Large intestine (tissue), 3 donors: ENCODE measurements around the gene UBE2G2. TPM values are rescaled to one million over a fixed set of nuclear protein-coding genes. Genes with fewer than 3 reads are reported as not detected.

Experiments
- DNase-seq, 2 donors: peaks; one replicate each; pipeline versions ENCODE4 v3.0.0 to v3.0.0-alpha.2; 2013
- H3K27ac ChIP-seq: one replicate; pipeline ENCODE4 v1.5.1; 2013; ENCODE audit warnings: low read length
- H3K27me3 ChIP-seq: 2 replicates; pipeline ENCODE4 v1.6.1; 2013; ENCODE audit warnings: low read length; ENCODE audit not compliant: control insufficient read depth, insufficient read depth
- H3K36me3 ChIP-seq: 2 replicates; pipeline ENCODE4 v1.6.1; 2013; ENCODE audit warnings: low read length; ENCODE audit not compliant: control insufficient read depth, insufficient read depth
- H3K4me1 ChIP-seq: one replicate; pipeline ENCODE4 v1.6.1; 2013; ENCODE audit warnings: low read length; ENCODE audit not compliant: control insufficient read depth, insufficient read depth
- H3K4me3 ChIP-seq: one replicate; pipeline ENCODE4 v1.5.1; 2013; ENCODE audit warnings: low read length
- H3K9me3 ChIP-seq: one replicate; pipeline ENCODE4 v1.6.1; 2013; ENCODE audit warnings: mild to moderate bottlenecking, low read depth, low read length, moderate library complexity; ENCODE audit not compliant: control insufficient read depth
- WGBS: methylation state at CpG from one replicate; pipeline ENCODE4 v1.1.5; 2013; ENCODE audit warnings: low lambda C conversion rate; ENCODE audit not compliant: insufficient coverage; 5-methylcytosine and 5-hydroxymethylcytosine counted together
- polyA plus RNA-seq: library from polyadenylated mRNA; unstranded; fragments of 120-200 nt; gene quantifications from one replicate; pipeline ENCODE4 v1.2.1, GENCODE V29; 2013

UBE2G2 gene
- polyA plus RNA-seq, 1 donor: 97.1 TPM

- no peaks in the 10 kb centered on the region for H3K9me3 ChIP-seq
- no peaks in the 10 kb centered on the region for H3K36me3 ChIP-seq
- no CpG with 5 or more reads among the region's 47 CpGs for WGBS
- DNase-seq: no peak
- no peak overlapping the region for H3K27ac ChIP-seq
- no peaks in the 10 kb centered on the region for H3K4me1 ChIP-seq
- H3K4me3 ChIP-seq: no peak overlapping the region
- peaks cover 15% of the 10 kb centered on the region for H3K27me3 ChIP-seq
These were observed 51.6 kb downstream of the UBE2G2 start for GRCh38 chr21:44749759-44750674.

DNA sequence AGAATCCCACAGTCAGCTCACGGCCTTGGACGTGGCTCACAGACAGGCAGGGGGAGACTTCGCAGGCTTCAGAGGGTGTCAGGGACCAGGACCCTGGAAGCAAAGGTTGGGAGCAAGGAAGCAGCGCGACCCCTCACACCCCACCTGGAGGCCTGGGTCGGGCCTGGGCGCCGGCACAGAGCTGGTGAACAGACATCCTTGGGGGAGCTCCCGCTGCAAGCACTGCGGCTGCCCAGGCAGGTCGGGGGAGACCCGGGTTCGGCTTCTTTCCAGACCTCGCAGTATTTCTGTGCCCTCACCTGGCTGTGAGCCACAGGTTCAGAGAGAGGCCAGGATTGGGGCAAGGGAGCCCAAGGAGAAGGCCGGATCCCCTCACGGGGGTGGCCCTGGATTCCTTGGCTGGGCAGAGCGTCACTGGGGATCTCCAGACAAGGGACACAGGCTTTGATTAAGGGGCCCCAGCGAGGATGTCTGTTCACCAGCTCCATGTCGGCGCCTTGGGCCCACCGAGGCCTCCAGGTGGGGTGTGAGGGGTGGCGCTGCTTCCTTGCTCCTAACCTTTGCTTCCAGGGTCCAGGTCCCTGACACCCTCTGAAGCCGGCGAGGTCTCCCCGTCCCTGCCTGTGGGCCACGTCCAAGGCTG is 52.4 kb downstream of the UBE2G2 start:
- Histone ChIP-seq H3K36me3 (no peaks in the 10 kb centered on the region), H3K4me1 (no peaks in the 10 kb centered on the region), H3K4me3 (no peak overlapping the region), H3K9me3 (no peaks in the 10 kb centered on the region), H3K27ac (no peak overlapping the region), H3K27me3 (peaks cover 15% of the 10 kb centered on the region)
- no peak for DNase-seq
- WGBS: no CpG with 5 or more reads among the region's 26 CpGs

- Histone ChIP-seq H3K36me3 (no peaks in the 10 kb centered on the region), H3K4me3 (no peak overlapping the region), H3K9me3 (no peaks in the 10 kb centered on the region), H3K4me1 (no peaks in the 10 kb centered on the region), H3K27ac (no peak overlapping the region), H3K27me3 (peaks cover 15% of the 10 kb centered on the region)
- WGBS: no CpG with 5 or more reads among the region's 16 CpGs
- DNase-seq: no peak
These were observed 53.0 kb downstream of the UBE2G2 start for GRCh38 chr21:44748621-44749020.

DNA sequence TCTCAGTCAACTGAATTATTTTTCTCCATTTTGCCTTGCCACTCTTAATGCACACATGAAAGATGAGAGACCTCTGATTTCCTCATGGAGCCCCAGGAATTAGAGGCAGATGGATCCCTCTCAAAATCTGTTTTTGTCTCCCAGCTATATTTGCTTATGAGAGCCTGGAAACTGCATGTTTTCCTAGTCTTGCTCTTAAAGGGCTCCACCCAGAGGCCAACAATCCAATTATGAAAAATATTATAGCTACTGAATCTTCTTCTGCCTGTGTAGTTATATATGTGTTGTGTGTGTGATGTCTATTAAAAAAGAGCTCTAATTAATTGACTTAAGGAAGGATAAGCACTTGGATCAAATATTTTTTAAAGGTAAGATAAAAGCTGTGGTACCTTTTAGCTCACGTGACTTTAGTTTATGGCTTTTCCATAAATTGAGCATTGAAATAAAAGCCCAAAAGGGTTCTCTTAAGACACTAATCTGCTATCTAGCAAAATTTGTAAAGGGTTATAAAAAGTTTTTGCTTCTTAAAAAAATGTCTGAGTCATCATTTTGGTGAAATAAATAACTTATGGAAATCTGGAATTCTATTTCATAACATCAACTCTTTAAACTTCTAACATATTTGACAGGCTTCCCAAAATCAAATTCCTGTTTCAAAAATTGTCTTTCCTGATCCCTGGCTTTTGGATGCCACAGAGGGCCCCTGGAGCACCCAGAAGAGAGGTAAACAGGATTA is 59.0 kb downstream of the UBE2G2 start:
- H3K27me3 ChIP-seq: no peaks in the 10 kb centered on the region
- no peak for DNase-seq
- H3K27ac ChIP-seq: no peak overlapping the region
- H3K36me3 ChIP-seq: no peaks in the 10 kb centered on the region
- WGBS: 83% methylated on average over 1 of the region's 1 CpG
- H3K9me3 ChIP-seq: peaks cover 7% of the 10 kb centered on the region
- no peak overlapping the region for H3K4me3 ChIP-seq
- H3K4me1 ChIP-seq: no peaks in the 10 kb centered on the region

DNA sequence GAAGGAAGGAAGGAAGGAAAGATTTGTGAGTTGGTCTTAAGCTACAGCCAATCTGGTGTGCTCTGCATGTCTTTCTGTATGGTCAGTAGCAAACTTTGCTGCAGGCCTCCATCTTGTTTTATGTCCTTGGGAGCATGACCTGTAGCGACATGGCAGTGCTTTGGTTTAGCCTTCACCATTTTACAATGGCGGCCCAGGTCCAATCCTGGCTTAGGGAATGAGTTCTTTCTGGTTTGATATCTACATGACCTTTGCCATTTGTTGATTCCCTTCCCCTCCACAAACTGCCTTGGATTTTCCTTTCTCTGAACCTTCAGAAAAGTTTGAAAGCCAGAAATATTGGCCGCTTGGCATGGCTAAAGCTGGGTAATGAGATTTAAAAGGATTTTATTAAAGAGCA is 59.7 kb downstream of the UBE2G2 start:
- WGBS: 60% methylated on average over 1 of the region's 3 CpGs
- Histone ChIP-seq H3K4me1 (no peaks in the 10 kb centered on the region), H3K36me3 (no peaks in the 10 kb centered on the region), H3K9me3 (peaks cover 12% of the 10 kb centered on the region), H3K27ac (no peak overlapping the region), H3K27me3 (no peaks in the 10 kb centered on the region), H3K4me3 (no peak overlapping the region)
- DNase-seq: no peak

- Histone ChIP-seq H3K9me3 (peaks cover 20% of the 10 kb centered on the region), H3K4me1 (no peaks in the 10 kb centered on the region), H3K36me3 (no peaks in the 10 kb centered on the region), H3K4me3 (no peak overlapping the region), H3K27ac (no peak overlapping the region), H3K27me3 (no peaks in the 10 kb centered on the region)
- WGBS: no CpG with 5 or more reads among the region's 7 CpGs
- no peak for DNase-seq
These were observed 60.9 kb downstream of the UBE2G2 start for GRCh38 chr21:44740742-44741141.

- no peak for DNase-seq
- Histone ChIP-seq H3K36me3 (no peaks in the 10 kb centered on the region), H3K27ac (no peak overlapping the region), H3K4me3 (no peak overlapping the region), H3K9me3 (peaks cover 27% of the 10 kb centered on the region), H3K4me1 (no peaks in the 10 kb centered on the region), H3K27me3 (no peaks in the 10 kb centered on the region)
- no CpG with 5 or more reads among the region's 1 CpG for WGBS
These were observed 62.3 kb downstream of the UBE2G2 start for GRCh38 chr21:44739316-44739715.

DNA sequence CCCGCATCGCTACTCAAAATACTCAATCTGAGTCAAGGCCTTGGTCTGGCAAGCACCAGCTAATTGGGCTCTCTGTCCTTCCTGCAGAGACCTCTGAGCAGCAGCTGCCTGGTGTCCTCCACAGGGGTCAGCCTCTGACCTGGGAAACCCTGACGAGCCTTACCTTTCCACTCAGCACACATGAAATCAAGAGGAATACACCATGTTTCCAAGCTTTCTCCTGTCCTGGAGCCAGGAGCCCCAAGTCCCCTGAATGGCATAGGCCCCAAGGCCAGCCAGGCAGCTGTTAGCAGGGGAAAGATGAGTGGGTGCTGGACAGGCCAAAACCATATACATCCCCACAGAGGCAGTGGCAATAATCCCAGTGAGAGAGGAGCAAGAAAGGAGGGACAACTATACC is 63.0 kb downstream of the UBE2G2 start:
- no CpG with 5 or more reads among the region's 3 CpGs for WGBS
- Histone ChIP-seq H3K9me3 (peaks cover 27% of the 10 kb centered on the region), H3K27me3 (peaks cover 2% of the 10 kb centered on the region), H3K4me3 (no peak overlapping the region), H3K4me1 (no peaks in the 10 kb centered on the region), H3K27ac (no peak overlapping the region), H3K36me3 (no peaks in the 10 kb centered on the region)
- no peak for DNase-seq

DNA sequence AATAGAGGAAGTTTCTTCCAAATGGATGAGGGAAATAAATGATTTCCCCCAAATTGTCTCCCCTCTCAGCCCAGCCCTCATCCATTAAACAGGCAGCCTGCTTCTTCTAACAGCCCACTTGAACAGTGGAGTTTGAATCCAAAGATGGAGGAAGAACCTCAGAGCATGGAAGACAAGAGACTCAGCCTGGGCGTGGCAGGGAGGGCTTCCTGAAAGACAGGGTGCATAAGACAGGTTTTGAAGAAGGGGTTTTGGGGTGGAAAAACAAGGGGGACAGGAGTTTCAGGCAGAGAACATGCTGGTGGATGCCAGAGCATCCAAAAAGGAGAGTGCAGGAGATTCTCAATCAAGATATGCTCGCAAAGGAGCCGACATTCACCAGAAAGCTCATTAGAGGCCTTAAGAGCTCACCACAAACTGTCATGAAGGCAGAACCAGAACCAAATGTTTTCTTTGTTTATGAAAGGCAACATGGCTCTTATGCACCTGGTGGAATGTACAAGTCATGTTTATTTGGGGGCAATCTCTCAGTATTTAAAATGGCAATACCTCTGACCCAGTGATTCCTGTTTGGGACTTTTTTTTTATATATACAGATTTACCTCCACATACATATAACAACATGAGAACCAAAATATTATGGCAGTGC is 63.8 kb downstream of the UBE2G2 start:
- Histone ChIP-seq H3K27ac (no peak overlapping the region), H3K4me1 (no peaks in the 10 kb centered on the region), H3K4me3 (no peak overlapping the region), H3K9me3 (peaks cover 27% of the 10 kb centered on the region), H3K27me3 (peaks cover 2% of the 10 kb centered on the region), H3K36me3 (no peaks in the 10 kb centered on the region)
- WGBS: 60% methylated on average over 1 of the region's 3 CpGs
- peak in 1 of 2 donors; percentile 29 for DNase-seq
